Skeletal muscle satellite cell (primary cell): Measurements from ENCODE around the gene SLC15A4.
A peak's percentile ranks its signal among the peaks of the same experiment; 100 is the strongest.

Experiments
- H3K27me3 ChIP-seq: 2 replicates; pipeline ENCODE4 v1.7.0; 2013; ENCODE audit warnings: low read length; ENCODE audit not compliant: control insufficient read depth, insufficient read depth
- H3K36me3 ChIP-seq: 2 replicates; pipeline ENCODE4 v1.7.0; 2013; ENCODE audit warnings: mild to moderate bottlenecking, control low read depth, low read length; ENCODE audit not compliant: insufficient read depth
- H3K4me1 ChIP-seq: 2 replicates; pipeline ENCODE4 v1.7.0; 2013; ENCODE audit warnings: low read length; ENCODE audit not compliant: control insufficient read depth, insufficient read depth
- H3K4me2 ChIP-seq: 2 replicates; pipeline ENCODE4 v1.7.0; 2013; ENCODE audit warnings: mild to moderate bottlenecking, low read length
- H3K4me3 ChIP-seq: 2 replicates; pipeline ENCODE4 v1.7.0; 2013; ENCODE audit warnings: low read length
- H3K9ac ChIP-seq: 2 replicates; pipeline ENCODE4 v1.7.0; 2013; ENCODE audit warnings: mild to moderate bottlenecking, low read depth, low read length, moderate library complexity
- H3K9me3 ChIP-seq: replicated peaks from 2 replicates; pipeline ENCODE4 v1.7.0; 2013; ENCODE audit warnings: mild to moderate bottlenecking, control low read depth, low read length

The SLC15A4 gene

GRCh38 chr12:128819293-128820144 is 4.2 kb downstream of the SLC15A4 start:
- Histone ChIP-seq H3K27me3 (no peaks in the 10 kb centered on the region), H3K9me3 (no peaks in the 10 kb centered on the region), H3K36me3 (peaks cover 15% of the 10 kb centered on the region), H3K9ac (peak overlapping the region; percentile 6), H3K4me2 (peak overlapping the region; percentile 6), H3K4me3 (no peak overlapping the region), H3K4me1 (peaks cover 73% of the 10 kb centered on the region)

- Histone ChIP-seq H3K9me3 (no peaks in the 10 kb centered on the region), H3K9ac (peak overlapping the region; percentile 79), H3K4me2 (peak overlapping the region; percentile 70), H3K27me3 (no peaks in the 10 kb centered on the region), H3K36me3 (peaks cover 20% of the 10 kb centered on the region), H3K4me3 (peak overlapping the region; percentile 44), H3K4me1 (peaks cover 82% of the 10 kb centered on the region)
Measured at GRCh38 chr12:128818065-128819022, 5.4 kb downstream of the SLC15A4 start.

DNA sequence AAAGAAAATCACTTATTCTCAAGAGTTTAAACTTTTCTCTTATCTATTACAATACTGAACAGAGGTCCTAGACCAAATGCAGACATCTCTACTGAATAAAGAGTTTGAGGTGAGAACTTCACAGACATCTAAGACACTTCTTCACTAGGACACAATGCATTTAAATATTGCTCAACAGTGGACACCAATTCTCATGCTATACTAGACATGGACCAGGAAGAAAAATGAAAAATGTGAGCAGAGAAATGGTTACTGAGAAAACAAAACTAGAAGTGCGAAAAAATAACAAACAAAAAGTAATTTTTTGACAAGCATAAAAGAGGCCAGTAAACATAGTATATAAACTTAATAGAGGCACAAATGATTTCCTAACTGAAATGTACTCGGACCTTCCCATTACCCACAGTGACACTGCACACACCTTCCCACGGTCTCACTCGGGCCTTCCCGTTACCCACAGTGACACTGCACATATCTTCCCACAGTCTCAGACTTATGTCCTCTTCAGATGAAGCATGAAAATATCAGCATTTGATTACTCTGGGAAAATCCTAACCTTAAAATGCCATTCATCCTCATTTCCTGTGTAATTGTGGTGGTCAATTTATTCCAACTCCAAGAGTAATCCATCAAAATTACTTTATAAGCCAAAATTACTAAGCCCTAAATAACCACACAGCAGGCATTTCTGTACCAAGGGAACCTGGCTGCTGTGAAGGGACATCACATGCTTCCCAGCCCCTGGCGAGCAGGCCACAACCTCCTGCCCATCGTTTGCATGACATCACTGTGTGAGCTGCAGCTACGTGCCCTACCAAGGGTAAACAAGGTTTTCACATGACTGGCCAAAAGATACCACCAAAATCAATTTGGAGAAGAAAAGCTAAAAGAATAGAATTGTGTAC is 6.4 kb downstream of the SLC15A4 start:
- peak overlapping the region; percentile 44 for H3K4me3 ChIP-seq
- H3K9me3 ChIP-seq = no peaks in the 10 kb centered on the region
- no peaks in the 10 kb centered on the region for H3K27me3 ChIP-seq
- peaks cover 20% of the 10 kb centered on the region for H3K36me3 ChIP-seq
- peaks cover 90% of the 10 kb centered on the region for H3K4me1 ChIP-seq
- H3K9ac ChIP-seq = peak overlapping the region; percentile 79
- peak overlapping the region; percentile 70 for H3K4me2 ChIP-seq

- Histone ChIP-seq H3K27me3 (no peaks in the 10 kb centered on the region), H3K9me3 (no peaks in the 10 kb centered on the region), H3K4me2 (peak overlapping the region; percentile 10), H3K4me3 (no peak overlapping the region), H3K4me1 (peaks cover 89% of the 10 kb centered on the region), H3K36me3 (peaks cover 24% of the 10 kb centered on the region), H3K9ac (peak overlapping the region; percentile 79)
Measured at GRCh38 chr12:128816643-128816920, 7.2 kb downstream of the SLC15A4 start.

- no peaks in the 10 kb centered on the region for H3K27me3 ChIP-seq
- peaks cover 19% of the 10 kb centered on the region for H3K36me3 ChIP-seq
- no peak overlapping the region for H3K4me3 ChIP-seq
- no peaks in the 10 kb centered on the region for H3K9me3 ChIP-seq
- H3K4me1 ChIP-seq = peaks cover 92% of the 10 kb centered on the region
- H3K9ac ChIP-seq = peak overlapping the region; percentile 79
- H3K4me2 ChIP-seq = peak overlapping the region; percentile 10
Measured at GRCh38 chr12:128815779-128816642, 7.7 kb downstream of the SLC15A4 start.

DNA sequence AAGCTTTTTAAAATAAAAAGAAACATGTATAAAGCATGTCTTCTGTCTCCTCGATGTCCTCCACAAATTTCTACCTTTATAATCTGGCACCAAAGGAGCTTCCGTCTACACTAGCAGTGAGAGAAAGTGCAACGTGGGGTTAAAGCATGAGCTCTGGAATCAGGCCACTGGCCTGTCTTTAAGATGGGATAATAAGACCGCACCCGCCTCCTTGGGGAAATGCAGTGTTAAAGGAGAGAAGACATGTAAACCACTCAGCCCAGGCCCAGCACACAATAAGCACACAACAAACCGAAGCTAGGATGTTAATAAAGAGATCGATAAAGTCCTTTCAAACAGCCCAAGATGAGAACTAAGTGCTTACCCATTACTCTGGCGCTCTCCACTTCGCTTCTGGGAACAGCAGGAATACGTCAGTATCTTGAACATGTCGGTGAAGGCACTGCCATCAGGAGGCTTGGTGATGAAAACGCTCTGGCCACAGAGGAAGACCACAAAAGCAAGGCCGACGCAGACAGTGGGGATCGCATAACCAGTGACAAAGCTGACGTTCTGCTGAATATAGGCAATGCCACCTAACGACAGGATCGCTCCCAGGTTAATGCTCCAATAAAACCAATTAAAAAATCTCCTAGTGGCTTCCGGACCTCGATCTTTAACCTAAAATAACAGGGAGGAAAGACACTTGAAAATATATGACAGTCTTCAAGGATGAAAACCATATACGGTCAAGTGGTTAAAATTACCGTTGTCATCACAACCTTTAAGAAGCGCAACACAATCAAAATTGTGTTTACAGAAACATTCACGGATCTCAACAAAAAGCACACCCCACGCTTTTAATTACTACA is 9.1 kb downstream of the SLC15A4 start:
- H3K9me3 ChIP-seq = no peaks in the 10 kb centered on the region
- H3K4me1 ChIP-seq = peaks cover 92% of the 10 kb centered on the region
- H3K36me3 ChIP-seq = peaks cover 16% of the 10 kb centered on the region

DNA sequence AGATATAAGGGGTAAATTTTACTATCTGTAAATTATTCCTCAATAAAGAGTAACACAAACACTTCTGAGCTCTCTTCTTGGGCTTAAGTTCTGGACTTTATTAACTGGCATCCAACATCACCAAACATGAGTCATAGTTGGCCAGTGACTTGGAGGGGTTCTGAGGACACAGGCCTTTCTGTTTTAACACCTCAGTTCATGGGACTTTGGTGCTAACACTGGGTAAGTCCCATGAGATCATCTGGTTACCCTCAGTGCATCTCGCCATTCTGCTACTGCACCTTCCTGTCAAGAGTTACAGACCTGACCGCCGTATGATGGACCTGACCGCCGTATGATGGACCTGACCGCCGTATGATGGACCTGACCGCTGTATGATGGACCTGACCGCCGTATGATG is 9.9 kb downstream of the SLC15A4 start:
- no peak overlapping the region for H3K4me3 ChIP-seq
- peak overlapping the region; percentile 21 for H3K4me2 ChIP-seq
- H3K4me1 ChIP-seq = peaks cover 87% of the 10 kb centered on the region
- H3K27me3 ChIP-seq = no peaks in the 10 kb centered on the region
- no peaks in the 10 kb centered on the region for H3K9me3 ChIP-seq
- peak overlapping the region; percentile 19 for H3K9ac ChIP-seq
- peaks cover 14% of the 10 kb centered on the region for H3K36me3 ChIP-seq

More for the DNA sequence above, 9.1 kb downstream of the SLC15A4 start:
- H3K4me3 ChIP-seq = no peak overlapping the region
- no peaks in the 10 kb centered on the region for H3K27me3 ChIP-seq
- H3K4me2 ChIP-seq = no peak overlapping the region
- H3K9ac ChIP-seq = no peak overlapping the region

- Histone ChIP-seq H3K27me3 (no peaks in the 10 kb centered on the region), H3K36me3 (peaks cover 19% of the 10 kb centered on the region), H3K4me2 (peak overlapping the region; percentile 21), H3K4me3 (no peak overlapping the region), H3K9ac (peak overlapping the region; percentile 21), H3K9me3 (no peaks in the 10 kb centered on the region), H3K4me1 (peaks cover 83% of the 10 kb centered on the region)
Measured at GRCh38 chr12:128813392-128813791, 10.4 kb downstream of the SLC15A4 start.

DNA sequence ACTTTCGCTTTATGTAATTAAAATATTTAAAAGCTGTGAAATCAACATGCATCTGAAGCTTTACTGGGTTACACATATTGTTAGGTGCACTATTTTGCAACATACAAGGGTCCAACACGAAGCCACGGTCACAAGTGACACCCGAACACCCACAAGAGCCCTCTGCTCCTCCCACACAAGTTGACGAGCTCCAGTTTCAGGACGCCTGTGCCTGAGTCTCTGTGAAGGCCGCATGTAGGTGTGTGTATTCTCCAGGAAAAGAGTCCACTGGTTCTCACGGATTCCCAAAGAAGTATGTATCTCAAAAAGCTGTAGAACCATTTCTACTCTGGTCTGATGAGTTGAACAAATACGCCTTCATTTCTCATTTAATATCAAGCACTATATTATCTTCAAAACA is 12.0 kb downstream of the SLC15A4 start:
- Histone ChIP-seq H3K4me2 (peak overlapping the region; percentile 72), H3K4me1 (peaks cover 67% of the 10 kb centered on the region), H3K9ac (no peak overlapping the region), H3K27me3 (no peaks in the 10 kb centered on the region), H3K9me3 (no peaks in the 10 kb centered on the region), H3K36me3 (peaks cover 33% of the 10 kb centered on the region), H3K4me3 (no peak overlapping the region)
